GM18511 (cell line): ENCODE measurements around the gene TFPT.

Source experiments
- ATAC-seq: cut with Tn5 transposase; IDR thresholded peaks from one replicate; pipeline ENCODE4 v1.9.1; 2021; ENCODE audit warnings: mild to moderate bottlenecking, moderate library complexity; ENCODE audit not compliant: unreplicated experiment

TFPT gene

GRCh38 chr19:54084410-54084809, 31.0 kb downstream of the TFPT start:
- ATAC-seq = no peak

- ATAC-seq = no peak
These were observed 34.4 kb downstream of the TFPT start, which contains the start of gene TARM1 for GRCh38 chr19:54081032-54081431. Gene TARM1, minus strand, starts transcription at chr19:54081365. Its CDS starts 25 bp downstream, at chr19:54081340.

- no peak for ATAC-seq
These were observed 38.1 kb downstream of the TFPT start for GRCh38 chr19:54077334-54077733.

- no peak for ATAC-seq
These were observed 40.6 kb downstream of the TFPT start for GRCh38 chr19:54074851-54075250.

DNA sequence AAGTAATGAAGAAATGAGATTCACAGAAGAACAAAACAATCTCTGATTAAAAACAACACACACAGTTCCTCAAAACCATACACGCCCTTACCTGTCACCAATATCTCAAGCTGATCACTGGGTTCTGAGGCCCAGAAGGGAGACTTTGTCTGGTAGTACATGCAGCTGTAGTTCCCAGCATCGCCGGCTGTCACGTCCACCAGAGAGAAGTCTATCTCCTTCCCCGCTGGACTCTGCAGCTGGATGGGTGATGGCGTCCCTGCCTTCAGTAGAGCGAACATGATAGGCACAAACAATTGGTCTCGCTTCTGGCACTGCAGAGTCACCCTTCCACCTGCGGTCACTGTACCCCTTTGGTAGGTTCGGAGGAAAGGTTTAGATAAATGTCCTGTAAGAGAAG, 41.6 kb downstream of the TFPT start:
- ATAC-seq = no peak

- no peak for ATAC-seq
These were observed 46.0 kb downstream of the TFPT start for GRCh38 chr19:54069470-54069869.

- no peak for ATAC-seq
These were observed 51.9 kb downstream of the TFPT start, which contains the start of gene VSTM1 for GRCh38 chr19:54063350-54064116. Gene VSTM1, minus strand, starts transcription at chr19:54063897. Its CDS starts 120 bp downstream, at chr19:54063777.

DNA sequence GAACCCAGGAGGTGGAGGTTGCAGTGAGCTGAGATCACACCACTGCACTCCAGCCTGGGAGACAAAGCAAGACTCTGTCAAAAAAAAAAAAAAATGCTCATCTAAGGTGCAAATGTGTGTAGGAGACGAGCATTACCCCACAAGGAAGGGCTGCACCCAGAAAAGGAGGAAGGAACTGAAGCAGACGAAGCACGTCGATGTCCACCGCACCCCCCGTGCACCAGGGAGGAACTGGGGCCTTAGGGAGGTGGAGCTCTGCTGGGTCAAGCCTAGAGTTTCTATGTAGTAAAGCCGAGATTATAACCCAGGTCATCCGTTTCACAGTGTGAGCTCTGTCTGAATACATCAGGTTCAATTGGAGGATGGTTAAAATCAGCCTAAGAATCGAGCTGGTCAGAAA, 52.8 kb downstream of the TFPT start:
- ATAC-seq = no peak
